DOHH2 (cell line): ENCODE results near the gene CKS1B.

ENCODE experiments used
- H3F3A ChIP-seq: fragments of 200-600 bp; sonication (generic), shearing (Covaris generic); 2 replicates; pipeline ENCODE4 v1.6.0; 2016; ENCODE audit warnings: antibody characterized with exemption, mild to moderate bottlenecking; ENCODE audit not compliant: control insufficient read depth, insufficient read depth
- H3K27ac ChIP-seq: fragments of 200-600 bp; sonication (generic); 2 replicates; pipeline ENCODE4 v1.5.1; 2014; ENCODE audit warnings: low read depth, mild to moderate bottlenecking, low read length, moderate library complexity
- H3K27me3 ChIP-seq: fragments of 200-600 bp; sonication (generic); 2 replicates; pipeline ENCODE4 v1.6.1; 2014; ENCODE audit warnings: mild to moderate bottlenecking, low read length, mixed read lengths; ENCODE audit not compliant: control insufficient read depth
- H3K36me3 ChIP-seq: fragments of 200-600 bp; sonication (generic); 2 replicates; pipeline ENCODE4 v1.6.1; 2014; ENCODE audit warnings: mild to moderate bottlenecking, low read length, moderate library complexity, mixed read lengths; ENCODE audit not compliant: control insufficient read depth
- H3K4me1 ChIP-seq: fragments of 200-600 bp; sonication (generic); 2 replicates; pipeline ENCODE4 v1.6.1; 2014; ENCODE audit warnings: mild to moderate bottlenecking, low read length, mixed read lengths; ENCODE audit not compliant: control insufficient read depth
- H3K4me2 ChIP-seq: fragments of 200-600 bp; sonication (generic); 2 replicates; pipeline ENCODE4 v1.6.0; 2014; ENCODE audit warnings: mild to moderate bottlenecking, low read length, moderate library complexity
- H3K4me3 ChIP-seq: fragments of 200-600 bp; sonication (generic); 2 replicates; pipeline ENCODE4 v1.5.1; 2014; ENCODE audit warnings: mild to moderate bottlenecking, low read length, mixed read lengths
- H3K79me2 ChIP-seq: fragments of 200-600 bp; sonication (generic); 2 replicates; pipeline ENCODE4 v1.6.1; 2014; ENCODE audit warnings: mild to moderate bottlenecking, low read length, mixed read lengths; ENCODE audit not compliant: control insufficient read depth
- H3K9me2 ChIP-seq: fragments of 200-600 bp; sonication (generic); replicated peaks from 2 replicates; pipeline ENCODE4 v1.6.1; 2014; ENCODE audit warnings: mild to moderate bottlenecking, low read length, mixed read lengths; ENCODE audit not compliant: control insufficient read depth
- H3K9me3 ChIP-seq: fragments of 200-600 bp; sonication (generic); 2 replicates; pipeline ENCODE4 v1.6.1; 2014; ENCODE audit warnings: antibody characterized with exemption, low read length, mixed read lengths; ENCODE audit not compliant: control insufficient read depth, insufficient read depth
- H4K20me1 ChIP-seq: fragments of 200-600 bp; sonication (generic); 2 replicates; pipeline ENCODE4 v1.6.0; 2014; ENCODE audit warnings: low read depth, mild to moderate bottlenecking, antibody characterized with exemption, low read length, moderate library complexity; ENCODE audit not compliant: control insufficient read depth, insufficient read depth
- CTCF ChIP-seq: fragments of 200-600 bp; sonication (generic); IDR thresholded peaks from one replicate; pipeline ENCODE4 v1.5.1; 2014; ENCODE audit warnings: antibody characterized with exemption, mild to moderate bottlenecking, low read depth, low read length; ENCODE audit not compliant: poor library complexity, severe bottlenecking
- EZH2phosphoT487 ChIP-seq: fragments of 200-600 bp; sonication (generic); IDR thresholded peaks from 2 replicates; pipeline ENCODE4 v1.6.1; 2017; ENCODE audit warnings: borderline replicate concordance, mild to moderate bottlenecking, antibody characterized with exemption, low read length, moderate library complexity, mixed read lengths

CKS1B gene

GRCh38 chr1:154992721-154993571 is 18.5 kb downstream of the CKS1B start:
- peaks cover 19% of the 10 kb centered on the region for H3F3A ChIP-seq
- H4K20me1 ChIP-seq, result peaks cover 8% of the 10 kb centered on the region; the same call in 1 of the 2 replicates
- no peaks in the 10 kb centered on the region for H3K9me3 ChIP-seq
- no peak overlapping the region for H3K4me2 ChIP-seq
- H3K79me2 ChIP-seq, result peaks cover 14% of the 10 kb centered on the region
- H3K9me2 ChIP-seq, result no peaks in the 10 kb centered on the region
- H3K27ac ChIP-seq, result no peak overlapping the region
- H3K27me3 ChIP-seq, result no peaks in the 10 kb centered on the region
- TF ChIP-seq EZH2phosphoT487 (no peak), CTCF (no peak)
- peaks cover 29% of the 10 kb centered on the region for H3K36me3 ChIP-seq
- no peaks in the 10 kb centered on the region for H3K4me1 ChIP-seq
- H3K4me3 ChIP-seq, result no peak overlapping the region

GRCh38 chr1:154993572-154994268 is 19.2 kb downstream of the CKS1B start, which contains the start of gene LENEP:
TSS of gene LENEP (plus strand) at chr1:154993586. CDS start at chr1:154993608, 22 bp downstream.
- 0 out of 2 replicates have a peak, but pooled peaks cover under 1% of the 10 kb centered on the region for H4K20me1 ChIP-seq
- H3K4me3 ChIP-seq, result no peak within 1 kb of the TSS
- H3F3A ChIP-seq, result peaks cover 19% of the 10 kb centered on the region
- H3K4me2 ChIP-seq, result no peak within 1 kb of the TSS
- H3K36me3 ChIP-seq, result peaks cover 22% of the 10 kb centered on the region
- no peaks in the 10 kb centered on the region for H3K9me3 ChIP-seq
- H3K27me3 ChIP-seq, result no peaks in the 10 kb centered on the region
- no peak for TF ChIP-seq CTCF
- TF ChIP-seq EZH2phosphoT487, result no peak
- peaks cover 6% of the 10 kb centered on the region for H3K79me2 ChIP-seq
- H3K9me2 ChIP-seq, result no peaks in the 10 kb centered on the region
- H3K4me1 ChIP-seq, result peaks cover 2% of the 10 kb centered on the region
- H3K27ac ChIP-seq, result no peak within 1 kb of the TSS

- Histone ChIP-seq H3K4me3 (no peak overlapping the region), H3K36me3 (peaks cover 16% of the 10 kb centered on the region), H3K4me2 (no peak overlapping the region), H4K20me1 (no peaks in the 10 kb centered on the region), H3F3A (peaks cover 19% of the 10 kb centered on the region), H3K4me1 (peaks cover 7% of the 10 kb centered on the region), H3K9me2 (no peaks in the 10 kb centered on the region), H3K9me3 (no peaks in the 10 kb centered on the region), H3K79me2 (peaks cover 1% of the 10 kb centered on the region), H3K27ac (no peak overlapping the region), H3K27me3 (no peaks in the 10 kb centered on the region)
- TF ChIP-seq CTCF (no peak), EZH2phosphoT487 (no peak)
Measured at GRCh38 chr1:154994269-154994587, 19.7 kb downstream of the CKS1B start.
